ENCODE data around the gene ZNF521. TPM values are rescaled to one million over a fixed set of nuclear protein-coding genes. Genes with fewer than 3 reads are reported as not detected.

Gene ZNF521
- total RNA-seq, 1 donor from 2014 or later = 51.4 TPM

DNA sequence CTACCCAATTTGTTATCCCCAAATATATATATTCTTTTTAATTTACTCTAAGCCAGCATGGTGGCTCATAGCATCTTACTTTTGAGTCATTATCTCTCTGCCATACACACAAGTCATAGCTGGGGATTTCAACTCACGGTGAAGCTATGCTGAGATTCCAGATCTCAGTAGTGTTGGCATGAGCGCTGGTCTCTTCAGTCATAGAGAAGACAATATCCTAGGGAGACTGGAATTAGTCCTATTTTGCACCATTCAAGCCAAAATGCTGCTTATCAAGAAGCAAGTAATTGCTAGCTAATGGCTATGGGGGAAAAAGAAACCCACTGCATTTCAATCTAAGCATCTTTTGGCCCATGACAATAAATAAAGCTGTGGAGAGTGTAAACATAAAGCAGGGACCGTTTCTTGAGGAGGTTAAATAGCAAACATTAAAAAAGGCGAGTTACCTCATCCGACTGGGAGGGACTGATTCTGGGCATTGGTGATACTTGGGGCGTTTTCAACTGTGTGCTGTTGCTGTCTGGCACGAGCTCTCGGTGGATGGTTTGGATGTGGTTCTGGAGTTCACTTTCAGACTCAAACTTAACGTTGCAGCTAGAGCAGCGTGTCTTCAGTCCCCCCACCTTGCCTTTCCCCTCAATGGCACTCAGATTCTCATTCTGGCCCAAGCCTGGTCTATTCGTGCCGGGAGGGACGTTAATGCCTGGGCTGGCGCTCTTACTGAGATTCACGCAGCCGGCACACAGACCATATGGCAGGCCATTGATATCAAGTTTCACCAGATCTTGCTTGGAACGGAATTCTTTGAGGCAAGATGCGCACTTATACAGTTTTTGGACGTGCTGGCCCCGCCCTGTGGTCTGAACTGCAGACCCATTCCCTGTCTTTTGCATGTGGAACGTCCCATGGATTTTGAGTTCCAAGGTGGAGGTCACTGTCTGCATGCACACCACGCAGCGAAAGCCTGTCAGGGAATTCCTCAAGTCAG, 127.8 kb downstream of the ZNF521 start:
- Mint-ChIP-seq H3K27ac (no peak overlapping the region), H3K4me3 (no peak overlapping the region), H3K27me3 (ENCODE audit: low read depth) (no peaks in the 10 kb centered on the region), H3K4me1 (peaks cover 19% of the 10 kb centered on the region), H3K36me3 (peaks cover 47% of the 10 kb centered on the region), H3K9me3 (no peaks in the 10 kb centered on the region)
- TF ChIP-seq, protein P1, sequence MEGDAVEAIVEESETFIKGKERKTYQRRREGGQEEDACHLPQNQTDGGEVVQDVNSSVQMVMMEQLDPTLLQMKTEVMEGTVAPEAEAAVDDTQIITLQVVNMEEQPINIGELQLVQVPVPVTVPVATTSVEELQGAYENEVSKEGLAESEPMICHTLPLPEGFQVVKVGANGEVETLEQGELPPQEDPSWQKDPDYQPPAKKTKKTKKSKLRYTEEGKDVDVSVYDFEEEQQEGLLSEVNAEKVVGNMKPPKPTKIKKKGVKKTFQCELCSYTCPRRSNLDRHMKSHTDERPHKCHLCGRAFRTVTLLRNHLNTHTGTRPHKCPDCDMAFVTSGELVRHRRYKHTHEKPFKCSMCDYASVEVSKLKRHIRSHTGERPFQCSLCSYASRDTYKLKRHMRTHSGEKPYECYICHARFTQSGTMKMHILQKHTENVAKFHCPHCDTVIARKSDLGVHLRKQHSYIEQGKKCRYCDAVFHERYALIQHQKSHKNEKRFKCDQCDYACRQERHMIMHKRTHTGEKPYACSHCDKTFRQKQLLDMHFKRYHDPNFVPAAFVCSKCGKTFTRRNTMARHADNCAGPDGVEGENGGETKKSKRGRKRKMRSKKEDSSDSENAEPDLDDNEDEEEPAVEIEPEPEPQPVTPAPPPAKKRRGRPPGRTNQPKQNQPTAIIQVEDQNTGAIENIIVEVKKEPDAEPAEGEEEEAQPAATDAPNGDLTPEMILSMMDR (IDR thresholded peaks at IDR 0.05; ENCODE audit: unreplicated experiment) = no peak
- DNase-seq (ENCODE audit: low spot score in 2 of 2, unreplicated experiment in 2 of 2) = no peak

DNA sequence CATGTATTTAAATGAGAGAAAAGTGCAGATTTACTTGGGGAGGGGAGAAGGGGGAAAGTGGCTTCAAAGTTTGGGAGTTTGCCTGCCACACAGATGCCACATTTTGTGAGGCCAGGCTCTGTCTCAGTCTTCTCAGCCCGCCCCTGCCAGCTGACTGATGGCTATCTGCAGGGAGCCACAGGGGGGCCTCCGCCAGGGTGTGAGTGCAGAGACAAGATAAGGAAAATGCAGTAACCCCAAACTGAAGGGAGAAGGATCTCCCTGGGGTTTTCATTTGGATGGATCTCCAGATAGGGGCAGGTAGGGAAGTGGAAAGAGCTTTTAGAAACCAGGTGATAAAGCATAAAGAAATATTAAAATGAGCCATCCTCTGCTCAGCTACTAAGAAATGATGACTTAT, 128.8 kb downstream of the ZNF521 start:
- Mint-ChIP-seq H3K36me3 (peaks cover 52% of the 10 kb centered on the region), H3K27me3 (ENCODE audit: low read depth) (no peaks in the 10 kb centered on the region), H3K9me3 (no peaks in the 10 kb centered on the region), H3K27ac (no peak overlapping the region), H3K4me3 (no peak overlapping the region), H3K4me1 (peaks cover 10% of the 10 kb centered on the region)
- DNase-seq (ENCODE audit: low spot score in 2 of 2, unreplicated experiment in 2 of 2) = no peak
- TF ChIP-seq, protein P1 (IDR thresholded peaks at IDR 0.05; ENCODE audit: unreplicated experiment) = no peak

DNA sequence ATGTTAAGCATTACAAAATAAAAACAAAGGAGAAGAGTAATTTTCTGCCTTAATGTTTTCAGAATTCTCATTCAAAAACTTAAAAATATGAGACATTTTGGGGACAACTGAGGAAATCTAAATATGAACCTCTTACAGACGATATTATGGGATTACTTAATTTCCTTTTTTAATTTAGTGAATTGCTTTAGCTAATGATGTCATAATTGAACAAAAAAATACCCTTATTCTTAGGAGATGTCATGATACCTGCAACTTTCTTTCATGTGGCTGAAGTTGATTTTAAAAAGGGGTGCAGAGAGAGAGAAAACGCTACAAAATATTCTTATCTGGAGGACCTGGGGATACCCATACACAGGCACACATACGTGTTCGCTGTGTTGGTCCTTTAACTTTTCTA, 129.3 kb downstream of the ZNF521 start:
- Mint-ChIP-seq H3K4me3 (no peak overlapping the region), H3K9me3 (no peaks in the 10 kb centered on the region), H3K27ac (no peak overlapping the region), H3K27me3 (ENCODE audit: low read depth) (no peaks in the 10 kb centered on the region), H3K4me1 (peaks cover 8% of the 10 kb centered on the region), H3K36me3 (peaks cover 57% of the 10 kb centered on the region)
- no peak for DNase-seq (ENCODE audit: low spot score in 2 of 2, unreplicated experiment in 2 of 2)
- TF ChIP-seq, protein P1 (IDR thresholded peaks at IDR 0.05; ENCODE audit: unreplicated experiment) = no peak

DNA sequence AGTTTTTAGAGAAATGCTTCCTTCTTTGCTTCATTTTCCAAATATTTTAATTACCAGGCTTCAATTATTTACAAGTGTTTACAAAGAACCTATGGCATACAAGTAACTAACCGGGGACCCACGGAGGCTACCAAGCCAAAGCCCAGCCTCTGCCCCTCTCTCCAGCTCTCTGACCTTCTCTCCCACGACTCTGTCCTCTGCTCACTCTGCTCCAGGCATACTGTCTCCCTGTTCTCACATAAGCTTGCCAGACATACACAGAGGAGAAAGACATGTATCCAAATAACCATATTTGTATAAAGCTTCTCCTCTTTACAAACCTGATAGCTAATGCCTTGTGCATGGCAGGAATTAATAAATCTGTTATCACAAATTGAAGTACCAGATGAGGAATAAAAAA, 141.3 kb downstream of the ZNF521 start:
- TF ChIP-seq, protein P1 (IDR thresholded peaks at IDR 0.05; ENCODE audit: unreplicated experiment) = no peak
- Mint-ChIP-seq H3K27me3 (ENCODE audit: low read depth) (no peaks in the 10 kb centered on the region), H3K27ac (no peak overlapping the region), H3K4me1 (peaks cover 3% of the 10 kb centered on the region), H3K36me3 (peaks cover 3% of the 10 kb centered on the region), H3K9me3 (no peaks in the 10 kb centered on the region), H3K4me3 (no peak overlapping the region)
- DNase-seq (ENCODE audit: low spot score in 2 of 2, unreplicated experiment in 2 of 2) = no peak

DNA sequence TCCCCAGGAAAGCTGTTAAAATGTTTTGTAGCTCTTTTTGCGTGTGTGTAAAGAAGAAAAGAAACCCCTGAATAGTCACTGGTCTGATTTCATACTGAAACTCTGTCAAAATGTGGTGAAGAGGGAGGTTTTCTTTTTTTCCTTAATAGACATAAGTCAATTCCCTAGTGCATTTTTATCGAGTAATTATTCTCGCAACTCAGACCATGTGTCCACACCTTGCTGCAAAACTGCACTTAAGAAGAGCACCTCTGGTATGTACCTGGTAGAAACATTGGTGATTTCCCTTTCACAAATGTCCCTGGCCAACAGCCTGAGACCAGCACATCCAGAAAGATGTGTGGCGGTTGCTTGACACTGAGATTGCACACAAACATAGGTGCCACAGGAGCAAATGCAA, 159.9 kb downstream of the ZNF521 start:
- Mint-ChIP-seq H3K27ac (no peak overlapping the region), H3K36me3 (no peaks in the 10 kb centered on the region), H3K9me3 (no peaks in the 10 kb centered on the region), H3K27me3 (ENCODE audit: low read depth) (no peaks in the 10 kb centered on the region), H3K4me3 (no peak overlapping the region), H3K4me1 (peaks cover 3% of the 10 kb centered on the region)
- TF ChIP-seq, protein P1 (IDR thresholded peaks at IDR 0.05; ENCODE audit: unreplicated experiment) = no peak
- DNase-seq (ENCODE audit: low spot score in 2 of 2, unreplicated experiment in 2 of 2) = no peak

Data from mesothelial cell of epicardium (in vitro differentiated cells).